ENCODE results near the gene ZNF785. TPM values are rescaled to one million over a fixed set of nuclear protein-coding genes. Genes with fewer than 3 reads are reported as not detected.

The ZNF785 gene
- polyA plus RNA-seq, 3 donors, result 0.67 to 9.0 (median 1.1) TPM

- Histone ChIP-seq H3K9me3 (replicated peaks in 1 of 2; ENCODE audit: control insufficient read depth in 1 of 2, insufficient read depth in 1 of 2, low read length in 2 of 2) (no peaks in the 10 kb centered on the region), H3K4me1 (ENCODE audit: control insufficient read depth in 1 of 2, insufficient read depth in 2 of 2, low read length in 2 of 2) (peaks cover 40 to 49% of the 10 kb centered on the region in 2 donors), H2AFZ (ENCODE audit: insufficient read depth, low read depth, low read length, poor library complexity, severe bottlenecking) (no peak overlapping the region), H3K9ac (ENCODE audit: insufficient read depth, low read length, poor library complexity, severe bottlenecking) (no peak overlapping the region), H3K4me2 (replicated peaks; ENCODE audit: extremely low read depth, low read length, poor library complexity, severe bottlenecking) (no peak overlapping the region), H3K27me3 (ENCODE audit: control insufficient read depth in 2 of 2, insufficient read depth in 2 of 2, low read length in 2 of 2) (no peaks in the 10 kb centered on the region), H3K36me3 (replicated peaks in 1 of 2; ENCODE audit: control insufficient read depth in 1 of 2, insufficient read depth in 2 of 2, low read length in 2 of 2) (peaks cover 21 to 28% of the 10 kb centered on the region in 2 donors), H3K79me2 (ENCODE audit: insufficient read depth, low read length) (peaks cover 41% of the 10 kb centered on the region), H4K20me1 (ENCODE audit: insufficient read depth, low read length) (no peaks in the 10 kb centered on the region), H3K27ac (ENCODE audit: low read depth in 1 of 2, low read length in 2 of 2) (peak overlapping the region in 1 of 2 donors; percentile 14), H3K4me3 (replicated peaks in 1 of 3; ENCODE audit: low read depth in 2 of 3, low read length in 3 of 3) (no peak overlapping the region)
- TF ChIP-seq CTCF (IDR thresholded peaks at IDR 0.05), result no peak
- Mint-ChIP-seq H3K27ac (peak overlapping the region in 4 of 7 donors; percentile 32 to 72 (median 54)), H3K36me3 (peaks cover 20 to 30% of the 10 kb centered on the region in 2 donors), H3K4me3 (peak overlapping the region in 1 of 2 donors; percentile 24), H3K27me3 (ENCODE audit: low read depth in 3 of 3) (peaks cover 0 to 6% (median 4%) of the 10 kb centered on the region in 3 donors), H3K9me3 (no peaks in the 10 kb centered on the region), H3K4me1 (peaks cover 47% of the 10 kb centered on the region)
- WGBS (ENCODE audit: insufficient coverage), result 93% methylated on average over 11 of the region's 11 CpGs
- intact Hi-C loops (cut with micrococcal nuclease), result no loop called here
- DNase-seq, result no peak
These were observed 52.4 kb downstream of the ZNF785 start for GRCh38 chr16:30533146-30533522.

GRCh38 chr16:30532285-30533145, 53.0 kb downstream of the ZNF785 start:
- peak overlapping the region in 3 of 7 donors; percentile 45 to 72 (median 63) for H3K27ac Mint-ChIP-seq
- H3K4me1 Mint-ChIP-seq, result peaks cover 54% of the 10 kb centered on the region

More at GRCh38 chr16:30532285-30533145, 53.0 kb downstream of the ZNF785 start:
- Mint-ChIP-seq H3K27me3 (ENCODE audit: low read depth in 3 of 3) (peaks cover 0 to 6% (median 3%) of the 10 kb centered on the region in 3 donors), H3K4me3 (no peak overlapping the region), H3K36me3 (peaks cover 20 to 30% of the 10 kb centered on the region in 2 donors), H3K9me3 (no peaks in the 10 kb centered on the region)
- peaks cover 21 to 28% of the 10 kb centered on the region in 2 donors for H3K36me3 ChIP-seq (replicated peaks in 1 of 2; ENCODE audit: control insufficient read depth in 1 of 2, insufficient read depth in 2 of 2, low read length in 2 of 2)
- peaks cover 46 to 55% of the 10 kb centered on the region in 2 donors for H3K4me1 ChIP-seq (ENCODE audit: control insufficient read depth in 1 of 2, insufficient read depth in 2 of 2, low read length in 2 of 2)
- H2AFZ ChIP-seq (ENCODE audit: insufficient read depth, low read depth, low read length, poor library complexity, severe bottlenecking), result no peak overlapping the region
- intact Hi-C loops (cut with micrococcal nuclease), result no loop called here
- no peak for DNase-seq
- H3K4me2 ChIP-seq (replicated peaks; ENCODE audit: extremely low read depth, low read length, poor library complexity, severe bottlenecking), result no peak overlapping the region
- peak overlapping the region in 1 of 2 donors; percentile 14 for H3K27ac ChIP-seq (ENCODE audit: low read depth in 1 of 2, low read length in 2 of 2)
- 97% methylated on average over 49 of the region's 57 CpGs for WGBS (ENCODE audit: insufficient coverage)
- H3K4me3 ChIP-seq (replicated peaks in 1 of 3; ENCODE audit: low read depth in 2 of 3, low read length in 3 of 3), result no peak overlapping the region
- no peaks in the 10 kb centered on the region for H4K20me1 ChIP-seq (ENCODE audit: insufficient read depth, low read length)
- H3K27me3 ChIP-seq (ENCODE audit: control insufficient read depth in 2 of 2, insufficient read depth in 2 of 2, low read length in 2 of 2), result no peaks in the 10 kb centered on the region
- no peaks in the 10 kb centered on the region for H3K9me3 ChIP-seq (replicated peaks in 1 of 2; ENCODE audit: control insufficient read depth in 1 of 2, insufficient read depth in 1 of 2, low read length in 2 of 2)
- peaks cover 41% of the 10 kb centered on the region for H3K79me2 ChIP-seq (ENCODE audit: insufficient read depth, low read length)
- no peak overlapping the region for H3K9ac ChIP-seq (ENCODE audit: insufficient read depth, low read length, poor library complexity, severe bottlenecking)
- no peak for TF ChIP-seq CTCF (IDR thresholded peaks at IDR 0.05)

Small RNA genes within 50 kb of the gene (small RNA-seq; reads per million reads assigned to genes)
- gene AC093249.1 (ENCODE audit: insufficient read length, low read depth), result not detected
- not detected for gene AC093249.4 (ENCODE audit: insufficient read length, low read depth)

Other genes with a start within 250 kb of the ZNF785 start
- gene CD2BP2, start 230.4 kb downstream of the ZNF785 start, polyA plus RNA-seq, result 10 to 100 TPM; 23.9 to 31.8 (median 31.0) TPM
- gene TBC1D10B, start 215.2 kb downstream of the ZNF785 start, polyA plus RNA-seq, result 10 to 100 TPM; 12.2 to 36.0 (median 13.8) TPM
- gene MYL11, start 210.9 kb downstream of the ZNF785 start, polyA plus RNA-seq, result 1 to 10 TPM in 2 of 3 donors, not detected in 1; 1.6 to 1.9 TPM
- under 1 TPM; 0.31 to 0.60 (median 0.49) TPM for gene SEPTIN1, start 203.1 kb downstream of the ZNF785 start, polyA plus RNA-seq
- gene ZNF48, start 190.3 kb downstream of the ZNF785 start, polyA plus RNA-seq, result 1 to 10 TPM in 1 of 3 donors, under 1 TPM in 2; 0.67 to 1.4 (median 0.93) TPM
- under 1 TPM; 0.39 to 0.68 (median 0.51) TPM for gene ZNF771, start 178.1 kb downstream of the ZNF785 start, polyA plus RNA-seq
- gene DCTPP1, start 155.7 kb downstream of the ZNF785 start, polyA plus RNA-seq, result 10 to 100 TPM; 10.5 to 45.5 (median 32.2) TPM
- gene SEPHS2, start 139.8 kb downstream of the ZNF785 start, polyA plus RNA-seq, result 10 to 100 TPM; 12.8 to 56.4 (median 54.2) TPM
- 100 to 1,000 TPM in 2 of 3 donors, 10 to 100 TPM in 1; 56.8 to 474 (median 109) TPM for gene ITGAL, start 113.0 kb downstream of the ZNF785 start, polyA plus RNA-seq
- gene ZNF768, start 59.1 kb downstream of the ZNF785 start, polyA plus RNA-seq, result 10 to 100 TPM in 1 of 3 donors, 1 to 10 TPM in 2; 2.8 to 13.4 (median 3.0) TPM
- 1 to 10 TPM; 4.1 to 6.6 (median 4.4) TPM for gene ZNF747, start 50.8 kb downstream of the ZNF785 start, polyA plus RNA-seq
- gene ZNF764, start 27.3 kb downstream of the ZNF785 start, polyA plus RNA-seq, result 1 to 10 TPM in 2 of 3 donors, under 1 TPM in 1; 0.94 to 4.6 (median 1.0) TPM
- gene ZNF688, start 14.0 kb downstream of the ZNF785 start, polyA plus RNA-seq, result 10 to 100 TPM; 10.3 to 24.1 (median 18.9) TPM
- gene ZNF689, start 24.7 kb upstream of the ZNF785 start, polyA plus RNA-seq, result 10 to 100 TPM in 1 of 3 donors, 1 to 10 TPM in 2; 4.1 to 11.2 (median 8.0) TPM
- gene PRR14, start 65.3 kb upstream of the ZNF785 start, polyA plus RNA-seq, result 10 to 100 TPM in 2 of 3 donors, 1 to 10 TPM in 1; 6.1 to 32.6 (median 10.4) TPM
- 10 to 100 TPM in 1 of 3 donors, 1 to 10 TPM in 2; 1.4 to 44.8 (median 2.1) TPM for gene FBRS, start 72.7 kb upstream of the ZNF785 start, polyA plus RNA-seq
- 10 to 100 TPM in 1 of 3 donors, 1 to 10 TPM in 2; 3.0 to 16.0 (median 6.3) TPM for gene SRCAP, start 113.5 kb upstream of the ZNF785 start, polyA plus RNA-seq
- gene PHKG2, start 162.7 kb upstream of the ZNF785 start, polyA plus RNA-seq, result 100 to 1,000 TPM in 1 of 3 donors, 10 to 100 TPM in 2; 45.4 to 115 (median 54.2) TPM
- 10 to 100 TPM in 1 of 3 donors, 1 to 10 TPM in 2; 2.4 to 25.3 (median 3.5) TPM for gene CFAP119, start 176.4 kb upstream of the ZNF785 start, polyA plus RNA-seq
- 10 to 100 TPM; 14.8 to 53.5 (median 34.9) TPM for gene RNF40, start 176.6 kb upstream of the ZNF785 start, polyA plus RNA-seq
- 1 to 10 TPM in 1 of 3 donors, under 1 TPM in 2; 0.27 to 2.0 (median 0.73) TPM for gene ZNF629, start 201.5 kb upstream of the ZNF785 start, polyA plus RNA-seq

Measured in CD14-positive monocyte (primary cell).